GM06990 (cell line): Measurements from ENCODE around the gene SERPINI2.

ENCODE experiments used
- DNase-seq: peaks from one replicate; pipeline ENCODE4 v3.0.0-alpha.2; 2011; ENCODE audit not compliant: insufficient read length; ENCODE audit errors: extremely low read depth
- H3K27me3 ChIP-seq: replicated peaks from 2 replicates; pipeline ENCODE4 v1.6.0; 2011; ENCODE audit warnings: low read length; ENCODE audit not compliant: control insufficient read depth, insufficient read depth
- H3K36me3 ChIP-seq: 2 replicates; pipeline ENCODE4 v1.5.1; 2011; ENCODE audit warnings: low read length; ENCODE audit not compliant: control insufficient read depth, insufficient read depth
- H3K4me3 ChIP-seq: replicated peaks from 2 replicates; pipeline ENCODE4 v1.5.1; 2011; ENCODE audit warnings: low read depth, mild to moderate bottlenecking, control low read depth, low read length
- CTCF ChIP-seq: IDR thresholded peaks from 2 replicates; pipeline ENCODE4 v1.5.1; 2011; ENCODE audit warnings: low read length, control low read depth, mild to moderate bottlenecking, inconsistent platforms; ENCODE audit not compliant: insufficient read depth, poor library complexity, severe bottlenecking

SERPINI2 gene

GRCh38 chr3:167473863-167474262 lies at the start of gene SERPINI2:
SERPINI2 (minus strand) TSS chr3:167474042; CDS start chr3:167471834, 2,208 bp downstream.
- TF ChIP-seq CTCF = no peak
- Histone ChIP-seq H3K27me3 (no peaks in the 10 kb centered on the region), H3K36me3 (no peaks in the 10 kb centered on the region), H3K4me3 (no peak within 1 kb of the TSS)
- DNase-seq = no peak

- TF ChIP-seq CTCF = no peak
- no peak for DNase-seq
- Histone ChIP-seq H3K27me3 (no peaks in the 10 kb centered on the region), H3K36me3 (no peaks in the 10 kb centered on the region), H3K4me3 (no peak overlapping the region)
Observed at GRCh38 chr3:167521006-167521355, 47.1 kb upstream of the SERPINI2 start.

- Histone ChIP-seq H3K4me3 (no peak overlapping the region), H3K36me3 (no peaks in the 10 kb centered on the region), H3K27me3 (no peaks in the 10 kb centered on the region)
- no peak for DNase-seq
- no peak for TF ChIP-seq CTCF
Observed at GRCh38 chr3:167520266-167521005, 46.6 kb upstream of the SERPINI2 start.

GRCh38 chr3:167507954-167508353 lies 34.1 kb upstream of the SERPINI2 start:
- no peak overlapping the region for H3K4me3 ChIP-seq
- H3K27me3 ChIP-seq = no peaks in the 10 kb centered on the region
- no peak for TF ChIP-seq CTCF
- no peak for DNase-seq
- H3K36me3 ChIP-seq = no peaks in the 10 kb centered on the region

GRCh38 chr3:167502401-167502800 lies 28.6 kb upstream of the SERPINI2 start:
- TF ChIP-seq CTCF = no peak
- Histone ChIP-seq H3K27me3 (no peaks in the 10 kb centered on the region), H3K36me3 (no peaks in the 10 kb centered on the region), H3K4me3 (no peak overlapping the region)
- no peak for DNase-seq

- Histone ChIP-seq H3K36me3 (no peaks in the 10 kb centered on the region), H3K4me3 (no peak overlapping the region), H3K27me3 (no peaks in the 10 kb centered on the region)
- no peak for TF ChIP-seq CTCF
- DNase-seq = no peak
Observed at GRCh38 chr3:167501941-167502340, 28.1 kb upstream of the SERPINI2 start.
